Measurements from ENCODE around the gene ARHGEF28. TPM values are rescaled to one million over a fixed set of nuclear protein-coding genes. Genes with fewer than 3 reads are reported as not detected.

Gene ARHGEF28
- total and polyA plus RNA-seq, 9 of the 15 experiments (the other 6 are each of a cell fraction or from before 2014, with no cell fraction given): 0.27 TPM; not detected in 8

- DNase-seq (ENCODE audit: extremely low read depth in 1 of 4, low spot score in 3 of 4) (no peak), ATAC-seq (no peak), FAIRE-seq (no peak)
- H2AFZ ChIP-seq (ENCODE audit: low read depth, low read length): no peak overlapping the region
- WGBS (ENCODE audit: insufficient coverage, low coverage, missing lambda C conversion rate): 4% methylated on average over 2 of the region's 2 CpGs
- no peaks in the 10 kb centered on the region for H3K4me1 ChIP-seq (replicated peaks in 1 of 2; ENCODE audit: control insufficient read depth in 2 of 2, insufficient read depth in 2 of 2, low read length in 2 of 2)
- no peaks in the 10 kb centered on the region for H3K79me2 ChIP-seq (ENCODE audit: control insufficient read depth, insufficient read depth, low read length)
- no TSS peak for BruUV-seq (replicated peaks)
- no peaks in the 10 kb centered on the region for H3K9me1 ChIP-seq (ENCODE audit: control insufficient read depth, insufficient read depth, low read length)
- no peaks in the 10 kb centered on the region for H3K9me3 ChIP-seq (replicated peaks; ENCODE audit: control insufficient read depth, insufficient read depth, low read depth, low read length)
- H4K20me1 ChIP-seq (replicated peaks; ENCODE audit: control insufficient read depth, insufficient read depth, low read length): no peaks in the 10 kb centered on the region
- intact Hi-C loops (cut with micrococcal nuclease): no loop called here
- H3K27ac ChIP-seq (ENCODE audit: extremely low read depth, low read depth, low read length): no peak overlapping the region
- CTCF ChIA-PET (ENCODE audit: low intra/inter-chr PET ratio): no interaction called here
- in situ Hi-C loops (cut with MboI): no loop called here
- POLR2A ChIA-PET: no interaction called here
- H3K9ac ChIP-seq (ENCODE audit: insufficient read depth in 1 of 2, low read depth in 2 of 2, low read length in 2 of 2): no peak overlapping the region
- H3K36me3 ChIP-seq (ENCODE audit: control insufficient read depth, insufficient read depth, low read length): no peaks in the 10 kb centered on the region
- no peak overlapping the region for H3K4me2 ChIP-seq (ENCODE audit: insufficient read depth, low read length)
- no peaks in the 10 kb centered on the region for H3K27me3 ChIP-seq (ENCODE audit: control insufficient read depth in 2 of 2, insufficient read depth in 2 of 2, low read length in 2 of 2)
- no peak overlapping the region for H3K4me3 ChIP-seq
- TF ChIP-seq ZNF780A (CRISPR knock-in tag; IDR thresholded peaks at IDR 0.05) (no peak), ZBTB49 (CRISPR knock-in tag; IDR thresholded peaks at IDR 0.05; ENCODE audit: borderline replicate concordance) (no peak), SIN3B (IDR thresholded peaks at IDR 0.05; ENCODE audit: low read depth) (no peak), RERE (CRISPR knock-in tag; IDR thresholded peaks at IDR 0.05; ENCODE audit: borderline replicate concordance) (no peak), NR1H2 (CRISPR knock-in tag; IDR thresholded peaks at IDR 0.05) (no peak), ATF2 (CRISPR knock-in tag; IDR thresholded peaks at IDR 0.05) (no peak), SMARCA4 (IDR thresholded peaks at IDR 0.05) (no peak), ZBTB7A (IDR thresholded peaks at IDR 0.05; ENCODE audit: borderline replicate concordance, control insufficient read depth, low read depth, low read length) (no peak), HMGN3 (IDR thresholded peaks at IDR 0.05; ENCODE audit: borderline replicate concordance, extremely low read depth, insufficient read length, low read depth, low read length) (no peak), SMAD1 (IDR thresholded peaks at IDR 0.05; ENCODE audit: low read depth, low read length, partially characterized antibody) (no peak), ZBTB34 (CRISPR knock-in tag; IDR thresholded peaks at IDR 0.05) (no peak)
These were observed 225.6 kb downstream of the ARHGEF28 start for GRCh38 chr5:73851471-73852181.
